Omental fat pad (tissue), 4 donors: ENCODE results near the gene CLCN7. TPM values are rescaled to one million over a fixed set of nuclear protein-coding genes. Genes with fewer than 3 reads are reported as not detected.
A peak's percentile ranks its signal among the peaks of the same experiment; 100 is the strongest.

Experiments
- ATAC-seq: fragments of 150-250 bp; one replicate; pipeline ENCODE4 v1.9.1; 2016; ENCODE audit warnings: mild to moderate bottlenecking, moderate library complexity; ENCODE audit not compliant: low FRiP score
- DNase-seq: peaks from one replicate; pipeline ENCODE4 v3.0.0-alpha.2; 2019; ENCODE audit warnings: low spot score
- CTCF ChIP-seq, 3 donors: fragments of 450-650 bp; IDR thresholded peaks; one replicate each; pipeline ENCODE4 v1.5.1; 2016 to 2017; ENCODE audit warnings: antibody characterized with exemption in 3 of 3, mild to moderate bottlenecking in 3 of 3, moderate library complexity in 2 of 3
- total RNA-seq, 4 donors: library from RNA; depleted of rRNA; stranded (reverse); fragments of >200 nt; gene quantifications; one replicate each; pipeline ENCODE4 v1.1.0, GENCODE V29; 2016

The CLCN7 gene
- total RNA-seq, 4 donors from 2014 or later: 42.6 to 62.3 (median 52.2) TPM

- ATAC-seq (peak; percentile 85), DNase-seq (peak; percentile 97)
- no peak for TF ChIP-seq CTCF (IDR thresholded peaks at IDR 0.05)
These were observed 66.5 kb downstream of the CLCN7 start for GRCh38 chr16:1408171-1408837.

- no peak for TF ChIP-seq CTCF (IDR thresholded peaks at IDR 0.05)
- DNase-seq (no peak), ATAC-seq (peak; percentile 20)
These were observed 67.1 kb downstream of the CLCN7 start for GRCh38 chr16:1407753-1408152.

- no peak for ATAC-seq
- no peak for TF ChIP-seq CTCF (IDR thresholded peaks at IDR 0.05)
These were observed 71.1 kb downstream of the CLCN7 start for GRCh38 chr16:1403733-1404132.

GRCh38 chr16:1403036-1403435, 71.8 kb downstream of the CLCN7 start:
- no peak for DNase-seq
- no peak for ATAC-seq
- TF ChIP-seq CTCF (IDR thresholded peaks at IDR 0.05): no peak

More at GRCh38 chr16:1403733-1404132, 71.1 kb downstream of the CLCN7 start:
- no peak for DNase-seq

GRCh38 chr16:1401758-1402154, 73.1 kb downstream of the CLCN7 start:
- DNase-seq (no peak), ATAC-seq (no peak)
- no peak for TF ChIP-seq CTCF (IDR thresholded peaks at IDR 0.05)

GRCh38 chr16:1401061-1401757, 73.6 kb downstream of the CLCN7 start:
- TF ChIP-seq CTCF (IDR thresholded peaks at IDR 0.05): no peak
- no peak for ATAC-seq
- no peak for DNase-seq
